ENCODE results near the gene CEPT1.

CEPT1 gene

DNA sequence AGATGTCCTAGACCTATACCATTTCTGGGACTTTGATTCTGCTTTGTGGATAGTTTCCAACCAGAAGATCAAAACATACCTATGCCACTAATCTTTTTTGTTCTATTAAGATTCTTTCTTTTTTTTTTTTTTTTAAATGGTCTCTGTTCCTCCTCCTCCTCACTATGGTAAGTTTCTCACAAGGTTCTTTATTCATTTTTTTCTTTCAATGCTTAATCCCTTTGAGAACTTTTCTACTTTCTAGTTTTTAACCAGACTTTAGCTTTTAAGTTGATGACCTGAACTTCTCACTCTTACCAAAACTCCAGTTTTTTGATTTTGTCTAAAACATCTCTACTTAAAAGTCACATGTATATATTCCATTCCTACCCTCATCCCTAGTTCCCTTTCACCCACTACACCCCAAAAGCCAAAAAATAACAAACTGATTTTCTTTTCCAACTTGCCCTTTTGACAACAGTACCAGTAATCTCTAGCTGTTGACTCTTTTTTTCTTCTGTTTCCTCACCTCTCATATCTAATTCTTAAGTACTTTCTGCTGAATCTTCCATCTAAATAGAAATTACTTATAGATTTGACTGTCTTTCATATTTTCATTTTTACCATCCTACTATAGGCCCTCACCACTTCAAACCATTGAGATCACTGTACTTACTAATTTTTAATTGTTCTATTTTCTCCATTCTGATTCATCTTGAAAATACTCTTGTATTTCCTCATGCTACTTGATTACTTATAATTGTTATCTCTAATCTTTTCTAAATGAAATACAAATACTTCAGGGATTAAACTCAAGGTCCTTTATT is 6.1 kb downstream of the CEPT1 start:
- DNase-seq (ENCODE audit: low spot score), result no peak

DNA sequence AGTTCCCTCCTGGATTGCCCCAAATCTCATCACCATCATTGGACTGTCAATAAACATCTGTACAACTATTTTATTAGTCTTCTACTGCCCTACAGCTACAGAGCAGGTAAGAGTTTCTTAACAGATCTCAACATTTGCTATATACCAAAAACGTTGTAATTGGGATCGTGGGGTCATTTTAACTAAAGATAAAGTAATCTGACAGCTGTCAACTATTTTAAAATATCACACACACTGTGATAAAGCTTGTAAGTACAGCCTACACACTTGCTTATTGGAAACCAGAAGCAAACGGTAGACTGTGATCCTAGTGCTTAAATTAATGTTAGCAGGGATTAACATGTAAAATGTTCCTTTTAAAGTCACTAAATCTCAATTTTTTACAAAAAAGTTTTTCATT is 7.9 kb downstream of the CEPT1 start:
- DNase-seq (ENCODE audit: low spot score), result no peak

DNA sequence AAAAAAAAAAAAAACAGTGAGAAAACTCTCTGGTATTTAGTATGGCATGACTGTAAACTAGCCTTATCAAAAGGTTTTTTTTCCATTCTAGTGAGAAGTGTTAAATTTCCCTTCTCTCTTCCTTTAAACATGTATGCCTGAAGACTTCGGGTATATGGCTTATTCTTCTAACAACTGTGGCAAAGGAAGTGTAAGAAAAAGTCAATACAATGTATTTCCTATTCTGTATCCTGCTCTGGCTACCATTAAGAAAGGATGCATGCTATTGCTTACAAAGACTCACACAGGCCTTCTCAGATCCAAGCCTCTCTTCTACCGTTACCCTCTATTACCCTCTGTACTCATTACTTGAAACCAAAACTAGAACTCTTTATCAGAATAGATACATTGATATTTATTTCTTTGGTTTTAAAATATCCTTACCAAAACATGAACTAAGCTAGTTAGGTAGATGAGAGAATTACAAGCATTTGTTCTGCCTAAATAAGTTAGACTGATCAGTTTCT is 8.4 kb downstream of the CEPT1 start:
- DNase-seq (ENCODE audit: low spot score), result no peak

DNA sequence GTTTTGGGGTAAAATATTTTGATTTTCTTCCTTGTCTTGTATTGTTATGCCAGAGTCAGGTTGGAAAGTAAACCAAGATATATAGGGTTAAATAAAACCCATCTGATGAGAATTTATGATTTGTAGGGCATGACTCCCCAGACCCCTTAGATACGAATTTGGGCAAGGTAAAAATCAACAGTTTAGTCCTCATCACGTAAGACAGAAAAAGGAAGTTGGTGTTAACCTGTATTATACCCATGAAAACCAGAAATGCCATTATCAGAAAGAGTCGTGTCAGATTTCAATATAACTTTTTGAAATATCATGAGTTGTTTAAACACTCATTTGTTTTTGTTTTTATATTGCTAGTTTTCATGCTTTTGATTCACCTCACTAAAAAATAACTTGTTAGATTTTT is 11.8 kb downstream of the CEPT1 start:
- no peak for DNase-seq (ENCODE audit: low spot score)

DNA sequence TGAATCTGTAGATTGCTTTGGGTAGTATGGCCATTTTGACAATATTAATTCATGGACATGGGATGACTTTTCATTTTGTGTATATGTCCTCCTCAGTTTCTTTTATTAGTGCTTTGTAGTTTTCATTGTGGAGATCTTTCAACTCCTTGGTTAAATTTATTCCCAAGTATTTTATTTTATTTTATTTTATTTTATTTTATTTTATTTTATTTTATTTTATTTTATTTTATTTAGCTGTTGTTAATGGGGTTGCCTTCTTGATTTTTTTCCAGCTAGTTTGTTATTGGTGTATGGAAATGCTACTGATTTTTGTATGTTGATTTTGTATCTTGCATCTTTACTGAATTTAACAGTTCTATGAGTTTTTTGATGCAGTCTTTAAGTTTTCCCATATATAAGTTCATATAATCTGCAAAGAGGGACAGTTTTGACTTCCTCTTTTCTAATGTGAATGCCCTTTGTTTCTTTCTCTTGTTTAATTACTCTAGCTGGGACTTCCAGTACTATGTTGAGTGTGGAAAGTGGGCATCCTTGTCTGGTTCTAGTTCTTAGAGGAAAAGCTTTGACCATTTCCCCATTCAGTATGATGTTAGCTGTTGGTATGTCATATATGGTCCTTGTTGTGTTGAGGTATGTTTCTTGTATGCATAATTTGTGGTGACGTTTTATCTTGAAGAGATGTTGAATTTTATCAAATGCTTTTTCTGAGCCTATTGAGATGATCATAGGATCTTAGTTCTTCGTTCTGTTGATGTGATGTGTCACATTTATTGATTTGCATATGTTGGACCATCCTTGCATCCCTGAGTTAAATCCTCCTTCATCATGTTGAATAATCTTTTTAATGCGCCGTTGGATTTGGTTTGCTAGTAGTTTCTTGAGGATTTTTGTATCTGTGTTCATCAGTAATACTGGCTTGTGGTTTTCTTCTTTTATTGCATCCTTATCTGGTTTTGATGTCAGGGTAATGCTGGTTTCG is 14.3 kb downstream of the CEPT1 start:
- no peak for DNase-seq (ENCODE audit: low spot score)

DNA sequence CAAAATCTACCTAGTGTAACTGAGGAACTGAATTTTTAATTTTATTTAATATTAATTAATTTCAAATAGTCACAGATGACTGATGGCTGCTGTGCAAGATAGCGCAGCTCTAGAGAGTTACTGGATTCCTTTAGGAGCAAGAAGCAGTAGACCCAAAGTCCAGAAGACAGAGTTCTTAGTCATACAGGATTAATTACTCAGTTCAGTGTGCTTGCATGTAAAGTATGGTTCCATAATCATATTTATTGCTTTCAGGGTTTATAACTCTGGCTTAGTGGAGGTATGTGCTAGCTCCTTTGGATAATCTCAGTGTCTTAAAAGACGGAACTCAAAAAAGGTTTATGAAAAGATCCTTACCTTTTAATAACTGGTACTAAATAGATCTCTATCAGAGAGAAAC is 17.4 kb downstream of the CEPT1 start:
- DNase-seq (ENCODE audit: low spot score), result no peak

DNA sequence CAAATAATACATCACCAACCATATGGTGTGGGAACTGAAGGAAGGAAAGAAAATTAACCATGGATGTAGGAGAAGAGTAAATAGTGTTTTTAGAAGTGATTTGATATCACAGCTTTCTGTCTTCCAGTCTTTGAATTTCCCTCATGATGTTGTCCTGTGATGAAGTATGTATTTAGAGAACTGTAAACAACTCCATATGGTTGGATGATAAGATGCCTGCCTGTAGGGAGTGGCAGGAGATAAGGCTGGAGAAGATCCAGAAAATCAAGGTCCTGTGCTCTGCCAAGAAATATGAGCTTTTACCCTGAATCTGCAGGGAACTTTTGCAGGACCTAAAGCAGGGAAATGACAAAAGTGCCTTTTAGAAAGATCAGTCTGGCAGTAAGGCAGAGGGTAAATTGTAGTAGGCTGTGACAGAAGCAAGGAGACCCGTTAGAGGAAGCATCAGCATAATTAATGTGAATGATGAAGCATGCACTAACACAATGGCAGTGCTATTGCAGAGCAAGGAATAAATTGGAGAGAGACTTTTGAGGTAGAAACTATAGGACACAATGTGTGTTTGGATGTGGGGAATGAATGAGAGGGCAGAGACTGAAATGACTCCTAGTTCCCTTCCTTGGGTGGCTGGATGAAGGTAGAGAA is 21.9 kb downstream of the CEPT1 start:
- DNase-seq (ENCODE audit: low spot score), result no peak

DNA sequence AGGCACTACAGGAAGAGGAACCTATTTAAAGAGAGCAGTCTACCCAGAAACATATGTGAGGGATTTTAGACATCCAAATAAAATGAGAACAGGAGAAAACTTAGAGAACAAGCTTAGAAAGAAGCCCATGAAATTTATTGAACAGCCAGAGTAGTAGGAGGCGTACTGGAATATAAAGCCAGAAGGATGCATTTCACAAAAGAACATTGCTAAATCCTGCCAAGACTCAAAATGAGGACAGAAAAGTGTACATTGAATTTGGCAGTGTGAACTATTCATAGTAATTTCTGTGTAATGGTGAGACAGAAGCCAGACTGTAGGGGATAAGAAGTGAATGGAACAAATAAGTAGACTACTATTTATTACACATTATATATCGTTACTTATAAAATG is 22.5 kb downstream of the CEPT1 start:
- no peak for DNase-seq (ENCODE audit: low spot score)

DNA sequence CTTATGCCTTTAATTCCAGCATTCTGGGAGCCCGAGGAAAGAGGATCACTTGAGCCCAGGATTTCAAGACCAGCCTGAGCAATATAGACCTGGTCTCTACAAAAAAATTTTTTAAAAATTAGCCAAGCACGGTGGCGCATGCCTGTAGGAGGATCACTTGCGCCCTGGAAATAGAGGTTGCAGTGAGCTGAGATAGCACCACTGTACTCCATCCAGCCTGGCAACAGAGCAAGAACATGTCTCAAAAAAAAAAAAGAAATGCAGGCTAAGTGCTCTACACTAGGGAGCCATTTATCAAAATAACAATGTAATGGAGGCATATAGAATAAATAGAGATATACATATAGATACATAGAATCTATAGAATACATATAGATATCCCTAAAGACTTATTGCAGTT is 23.3 kb downstream of the CEPT1 start:
- DNase-seq (ENCODE audit: low spot score), result no peak

DNA sequence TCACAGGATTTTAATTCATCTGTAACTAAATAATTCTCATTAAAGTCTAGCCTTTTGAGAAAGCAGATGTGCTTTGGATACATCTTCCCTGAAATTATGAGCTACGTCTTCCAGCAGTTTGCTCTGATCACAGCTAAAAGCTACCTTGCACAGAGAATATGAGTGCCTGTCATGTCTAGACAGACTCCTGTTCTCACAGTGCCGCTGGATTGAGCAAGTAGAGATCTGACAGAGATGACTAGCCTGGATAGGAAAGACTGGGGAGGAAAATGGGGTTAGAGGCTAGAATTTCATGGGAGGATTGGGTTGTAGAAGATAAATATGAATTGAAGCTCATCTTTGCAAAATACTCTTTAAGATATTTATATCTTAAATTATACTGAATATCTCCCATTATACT is 24.1 kb downstream of the CEPT1 start:
- no peak for DNase-seq (ENCODE audit: low spot score)

DNA sequence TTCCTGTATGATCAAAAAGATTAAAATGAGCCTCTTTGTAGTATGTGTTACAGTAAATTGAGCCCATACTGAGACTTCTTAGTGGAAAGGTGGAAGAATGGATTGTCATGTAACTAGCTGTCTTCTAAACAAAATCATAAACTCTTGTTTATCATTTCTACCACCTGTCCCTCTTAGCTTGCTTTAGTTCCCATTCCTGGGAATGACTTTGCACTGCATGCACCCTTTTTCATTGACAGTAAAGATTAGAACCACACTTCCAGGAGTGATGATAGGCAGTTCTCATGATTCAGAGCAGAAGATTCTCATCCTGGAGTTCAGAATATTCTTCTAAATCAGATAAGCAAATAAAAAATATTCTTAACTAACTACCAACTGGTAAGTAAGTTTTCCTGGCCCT is 32.4 kb downstream of the CEPT1 start:
- DNase-seq (ENCODE audit: low spot score), result no peak

DNA sequence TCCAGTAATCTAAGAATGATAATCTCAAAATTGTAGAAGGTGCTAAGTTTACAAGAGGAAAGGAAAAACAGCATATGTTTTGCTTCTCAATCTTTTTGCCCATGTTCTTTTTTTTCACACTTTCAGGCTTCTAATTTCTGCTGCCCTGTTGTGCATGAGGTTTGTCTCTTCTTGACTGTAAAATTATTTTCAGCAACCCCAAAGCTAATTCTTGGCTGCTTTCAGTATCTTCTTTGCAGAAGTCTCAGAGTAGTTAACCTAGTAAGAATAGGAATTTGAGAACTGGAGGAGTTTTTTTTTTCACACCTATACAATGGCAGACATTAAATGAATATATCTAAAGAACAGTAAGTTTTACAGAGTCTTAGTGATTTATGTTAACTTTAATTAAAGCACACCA is 34.0 kb downstream of the CEPT1 start:
- DNase-seq (ENCODE audit: low spot score), result no peak

DNA sequence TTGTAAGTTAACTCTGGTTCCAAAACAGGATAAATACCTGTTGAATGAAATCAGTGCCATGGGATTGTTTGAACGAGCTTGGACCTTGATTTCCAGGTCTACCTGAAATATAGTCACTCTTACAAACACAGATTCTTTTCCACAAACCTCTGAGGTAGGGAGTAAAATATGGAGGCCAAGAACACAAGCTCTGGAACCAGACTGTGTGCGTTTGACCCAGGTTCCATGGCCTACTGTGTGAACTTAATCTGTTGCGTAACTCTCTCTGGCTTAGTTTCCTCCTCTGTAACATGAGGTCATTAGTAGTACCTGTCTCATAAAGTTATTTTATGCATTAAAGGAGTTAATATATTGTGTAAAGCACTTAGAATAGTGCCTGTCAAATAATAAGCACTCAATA is 35.3 kb downstream of the CEPT1 start:
- DNase-seq (ENCODE audit: low spot score), result no peak

DNA sequence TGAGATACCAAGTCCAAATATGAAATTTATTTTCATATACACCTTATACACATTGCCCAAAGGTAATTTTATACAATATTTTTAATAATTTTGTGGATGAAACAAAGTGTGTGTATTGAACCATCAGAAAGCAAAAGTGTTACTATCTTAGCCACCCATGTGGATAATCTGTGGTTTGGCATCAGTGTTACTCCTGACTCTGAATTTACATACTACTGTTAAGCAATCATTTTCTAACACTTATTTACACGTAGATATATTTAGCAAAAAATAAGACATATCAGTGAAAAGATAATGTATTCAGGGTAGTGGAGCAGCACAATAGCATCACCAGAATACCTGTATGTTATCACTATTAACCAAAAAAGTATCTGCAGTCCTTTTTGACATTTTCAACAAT is 36.7 kb downstream of the CEPT1 start:
- DNase-seq (ENCODE audit: low spot score), result peak; percentile 6

DNA sequence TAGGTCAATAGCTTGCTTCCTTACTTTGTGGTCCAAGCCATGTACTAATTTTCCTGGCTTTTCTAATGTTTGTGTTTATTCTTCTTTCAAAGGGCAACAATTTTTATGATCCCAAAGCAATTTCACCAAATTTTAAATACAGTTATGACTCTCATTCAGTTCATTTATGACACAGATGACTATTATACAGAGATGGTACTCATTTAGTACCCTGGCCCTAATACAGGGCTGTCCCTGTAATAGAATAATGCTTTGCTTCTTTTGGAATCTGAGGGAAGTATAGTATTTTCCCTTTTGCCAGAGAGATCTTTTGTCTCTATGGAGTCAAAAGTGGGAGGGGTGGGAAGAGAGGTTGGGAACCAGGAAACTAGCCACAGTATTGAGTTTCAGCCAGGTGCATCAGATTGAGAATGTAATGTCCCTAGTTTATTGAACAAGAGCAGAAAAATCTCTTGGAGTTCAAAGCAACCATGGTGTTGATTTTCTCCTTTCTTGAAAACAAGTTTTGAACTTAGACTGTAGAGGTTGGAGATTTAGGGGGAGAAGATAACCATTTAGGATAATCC is 40.0 kb downstream of the CEPT1 start:
- no peak for DNase-seq (ENCODE audit: low spot score)

DNA sequence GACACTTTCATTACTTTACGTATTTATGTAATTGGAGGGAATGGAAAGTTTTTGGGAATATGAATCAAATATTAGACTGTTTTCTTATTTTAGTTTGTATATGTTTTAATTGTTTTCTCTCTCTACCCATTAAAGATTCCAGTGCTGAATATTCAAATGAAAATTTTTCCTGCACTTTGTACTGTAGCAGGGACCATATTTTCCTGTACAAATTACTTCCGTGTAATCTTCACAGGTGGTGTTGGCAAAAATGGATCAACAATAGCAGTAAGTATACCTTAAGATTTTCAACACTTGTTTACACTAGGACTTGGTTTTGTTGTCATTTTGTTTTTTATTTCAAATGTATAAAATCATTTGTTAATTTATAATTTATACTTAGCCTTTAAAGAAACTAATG is 42.0 kb downstream of the CEPT1 start:
- no peak for DNase-seq (ENCODE audit: low spot score)

DNA sequence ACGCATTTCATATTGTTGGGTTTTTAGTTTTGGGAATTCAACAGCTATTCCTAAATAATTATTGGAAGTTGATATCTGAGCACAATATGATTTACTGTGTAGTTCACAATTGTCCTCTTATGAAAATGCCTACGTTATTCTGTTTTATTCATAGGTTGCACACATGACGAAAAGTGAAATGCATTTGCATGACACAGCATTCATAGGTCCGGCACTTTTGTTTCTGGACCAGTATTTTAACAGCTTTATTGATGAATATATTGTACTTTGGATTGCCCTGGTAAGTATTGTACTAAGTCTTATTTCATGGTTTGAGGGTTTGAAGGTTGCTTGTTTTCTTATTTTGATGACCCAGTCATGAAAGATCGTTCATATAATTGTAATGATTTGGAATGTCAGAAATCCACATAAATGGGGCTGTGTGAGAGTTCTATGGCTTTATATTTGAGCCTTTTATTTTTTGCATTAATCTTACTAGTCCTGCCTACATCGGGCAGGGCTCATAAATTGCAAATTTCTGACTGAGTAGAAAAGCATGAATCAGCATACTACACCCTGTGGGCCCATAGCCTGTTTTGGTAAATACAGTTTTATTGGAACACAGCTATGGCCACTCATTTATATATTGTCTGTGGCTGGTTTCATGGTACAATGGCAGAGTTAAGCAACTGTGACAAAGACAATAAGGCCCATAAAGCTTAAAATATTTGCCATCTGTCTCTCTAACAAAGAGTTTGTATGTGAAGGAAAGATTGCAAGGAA is 43.5 kb downstream of the CEPT1 start:
- no peak for DNase-seq (ENCODE audit: low spot score)

DNA sequence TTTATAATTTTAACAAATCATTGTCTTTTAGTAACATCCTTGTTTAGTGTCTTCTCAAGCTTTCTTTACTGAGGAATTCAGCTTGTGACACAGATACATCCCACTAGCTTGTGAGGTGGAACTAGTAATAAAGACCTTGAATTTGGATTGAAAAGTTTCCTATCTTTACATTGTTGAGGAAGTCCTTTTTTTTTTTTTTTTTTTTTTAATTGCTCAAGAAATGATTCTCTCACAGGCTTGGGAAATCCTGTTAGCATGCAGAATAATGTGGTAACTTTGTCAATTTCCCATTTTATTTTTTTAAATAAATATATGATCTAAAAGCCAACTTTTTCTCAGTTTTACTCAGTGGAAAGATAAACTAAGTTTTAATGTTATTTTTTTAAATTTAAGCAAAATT is 44.6 kb downstream of the CEPT1 start:
- no peak for DNase-seq (ENCODE audit: low spot score)

DNA sequence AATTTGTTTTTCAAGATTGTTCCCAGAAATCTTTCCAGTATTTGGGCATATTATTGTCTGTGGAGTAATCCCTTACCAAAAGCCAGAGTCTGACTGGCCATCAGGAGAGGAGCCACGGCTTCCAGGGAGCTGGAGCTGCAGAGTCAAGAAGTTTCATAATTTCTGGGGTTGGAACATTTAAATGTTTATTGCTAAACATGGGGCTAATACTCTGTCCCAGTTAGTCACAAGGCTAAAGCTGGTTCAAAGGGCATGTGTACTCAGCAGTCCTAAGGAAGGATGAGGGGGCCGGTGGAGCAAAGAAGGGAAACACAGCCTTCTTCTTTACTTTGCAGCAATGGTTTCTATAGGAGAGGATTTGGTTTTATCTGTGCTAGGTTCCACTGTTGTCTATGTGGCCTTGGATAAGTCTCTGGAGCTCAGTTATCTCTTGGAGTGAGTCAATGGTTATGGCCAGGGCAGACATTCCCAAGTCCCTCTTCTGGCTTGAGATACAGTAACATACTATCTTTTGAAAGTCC is 51.0 kb downstream of the CEPT1 start:
- DNase-seq (ENCODE audit: low spot score), result no peak

DNA sequence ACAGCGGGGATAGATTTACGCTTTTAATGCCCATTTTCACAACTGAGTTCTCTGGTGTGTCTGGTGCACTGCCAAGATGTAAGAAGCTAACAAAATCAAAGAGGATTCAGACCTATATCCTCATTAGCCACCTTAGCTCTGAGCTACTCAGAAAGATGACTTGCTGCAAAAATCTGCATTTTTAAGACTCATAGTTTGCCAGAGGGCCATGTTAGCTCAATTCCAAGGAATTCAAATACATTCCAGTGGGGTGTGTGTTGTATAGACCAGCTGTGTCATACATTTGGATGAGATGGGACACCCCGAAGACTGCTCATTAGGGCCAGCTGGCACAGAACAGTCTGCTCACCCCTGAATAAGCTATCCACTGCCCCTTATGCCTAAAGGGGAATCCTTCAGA is 51.5 kb downstream of the CEPT1 start:
- DNase-seq (ENCODE audit: low spot score), result peak; percentile 68

DNA sequence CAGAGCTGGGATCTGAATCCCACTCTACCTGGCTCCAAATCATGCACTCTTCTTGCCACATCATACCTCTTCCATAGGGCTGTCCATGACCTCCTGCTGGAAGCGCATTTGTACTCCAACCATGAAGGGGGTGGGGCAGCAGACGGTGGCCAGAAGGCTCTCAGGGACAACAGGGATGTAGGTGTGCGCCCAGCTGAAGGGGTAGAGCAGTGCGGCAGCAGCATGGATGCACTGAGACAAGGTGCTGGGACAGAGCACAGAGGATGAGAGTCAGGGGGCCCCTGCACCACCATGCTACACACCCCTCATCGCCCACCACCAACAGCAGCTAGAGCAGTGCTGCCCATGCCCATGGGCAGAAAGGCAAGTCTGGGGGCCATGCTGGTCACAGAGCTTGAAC is 52.1 kb downstream of the CEPT1 start:
- no peak for DNase-seq (ENCODE audit: low spot score)
